ENCODE measurements around the gene PRPF18. TPM values are rescaled to one million over a fixed set of nuclear protein-coding genes. Genes with fewer than 3 reads are reported as not detected.

The PRPF18 gene
- total RNA-seq, 1 experiment from 2014 or later: 18.9 TPM

- intact Hi-C loops (cut with micrococcal nuclease; ENCODE audit: unreplicated experiment): no loop called here
- CTCF ChIA-PET: no interaction called here
- Histone ChIP-seq H3K36me3 (ENCODE audit: low read depth) (no peaks in the 10 kb centered on the region), H3K27me3 (ENCODE audit: insufficient read depth, low read depth) (no peaks in the 10 kb centered on the region), H3K4me3 (no peak overlapping the region), H3K27ac (0 out of 2 replicates have a peak overlapping the region, but pooled peaks have one; percentile 16), H3K9me2 (ENCODE audit: insufficient read depth) (no peaks in the 10 kb centered on the region), H4K20me1 (ENCODE audit: insufficient read depth) (no peaks in the 10 kb centered on the region), H3K9me3 (ENCODE audit: insufficient read depth, low read depth) (no peaks in the 10 kb centered on the region), H3K4me1 (replicated peaks; ENCODE audit: insufficient read depth) (peaks cover 22% of the 10 kb centered on the region), H3K4me2 (no peak overlapping the region), H2AFZ (no peak overlapping the region), H3F3A (ENCODE audit: insufficient read depth, low read depth) (no peaks in the 10 kb centered on the region), H3K79me2 (ENCODE audit: low read depth) (no peaks in the 10 kb centered on the region)
- POLR2A ChIA-PET (ENCODE audit: unreplicated experiment): no interaction called here
- peak in 1 of 2 experiments; percentile 42 for DNase-seq
- BruUV-seq (replicated peaks): no TSS peak
- TF ChIP-seq EZH2 (IDR thresholded peaks at IDR 0.05; ENCODE audit: low read depth) (no peak), CTCF (conservative IDR thresholded peaks at IDR 0.05) (no peak)
Observed at GRCh38 chr10:13630231-13630630, 43.5 kb downstream of the PRPF18 start.

DNA sequence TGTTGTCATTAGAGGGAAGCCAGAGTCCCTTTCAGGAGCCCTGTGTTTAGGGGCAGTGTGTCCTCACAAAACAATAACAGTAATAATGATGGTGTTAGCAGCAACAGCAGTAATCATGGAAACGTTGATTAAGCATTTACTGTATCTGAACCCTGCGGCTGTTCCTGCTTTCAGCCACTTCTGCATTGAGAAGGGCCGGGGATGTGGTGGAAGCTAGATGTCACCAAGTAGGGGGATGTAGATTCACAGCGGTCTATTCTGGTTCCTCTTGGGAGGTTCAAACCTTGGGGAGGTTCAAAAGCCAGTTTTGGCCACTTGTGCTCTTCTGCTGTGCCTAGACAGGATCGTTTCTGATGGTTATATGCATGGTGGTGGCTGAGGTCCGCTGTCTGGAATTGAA is 44.8 kb downstream of the PRPF18 start:
- H3K27ac ChIP-seq: no peak overlapping the region
- no peaks in the 10 kb centered on the region for H3K9me3 ChIP-seq (ENCODE audit: insufficient read depth, low read depth)
- no peak overlapping the region for H2AFZ ChIP-seq
- no peaks in the 10 kb centered on the region for H3F3A ChIP-seq (ENCODE audit: insufficient read depth, low read depth)
- H3K27me3 ChIP-seq (ENCODE audit: insufficient read depth, low read depth): no peaks in the 10 kb centered on the region
- BruUV-seq (replicated peaks): no TSS peak
- no peaks in the 10 kb centered on the region for H3K9me2 ChIP-seq (ENCODE audit: insufficient read depth)
- H3K36me3 ChIP-seq (ENCODE audit: low read depth): no peaks in the 10 kb centered on the region
- ChIA-PET CTCF (interaction anchor here (0.7 kb wide), 1 partner anchor 28 kb away, joined by 3 read pairs; no protein-coding TSS in a partner anchor), POLR2A (ENCODE audit: unreplicated experiment) (no interaction called here)
- no peaks in the 10 kb centered on the region for H3K79me2 ChIP-seq (ENCODE audit: low read depth)
- TF ChIP-seq EZH2 (IDR thresholded peaks at IDR 0.05; ENCODE audit: low read depth) (no peak), CTCF (conservative IDR thresholded peaks at IDR 0.05) (no peak)
- intact Hi-C loops (cut with micrococcal nuclease; ENCODE audit: unreplicated experiment): no loop called here
- no peaks in the 10 kb centered on the region for H4K20me1 ChIP-seq (ENCODE audit: insufficient read depth)
- H3K4me1 ChIP-seq (replicated peaks; ENCODE audit: insufficient read depth): peaks cover 22% of the 10 kb centered on the region
- no peak overlapping the region for H3K4me3 ChIP-seq
- no peak overlapping the region for H3K4me2 ChIP-seq
- DNase-seq: no peak

- no peak for DNase-seq
- no peak overlapping the region for H3K4me2 ChIP-seq
- no peaks in the 10 kb centered on the region for H3K79me2 ChIP-seq (ENCODE audit: low read depth)
- intact Hi-C loops (cut with micrococcal nuclease; ENCODE audit: unreplicated experiment): no loop called here
- ChIA-PET POLR2A (ENCODE audit: unreplicated experiment) (no interaction called here), CTCF (no interaction called here)
- BruUV-seq (replicated peaks): no TSS peak
- H4K20me1 ChIP-seq (ENCODE audit: insufficient read depth): no peaks in the 10 kb centered on the region
- no peaks in the 10 kb centered on the region for H3K36me3 ChIP-seq (ENCODE audit: low read depth)
- H3K9me2 ChIP-seq (ENCODE audit: insufficient read depth): no peaks in the 10 kb centered on the region
- no peak overlapping the region for H2AFZ ChIP-seq
- no peaks in the 10 kb centered on the region for H3K9me3 ChIP-seq (ENCODE audit: insufficient read depth, low read depth)
- H3F3A ChIP-seq (ENCODE audit: insufficient read depth, low read depth): no peaks in the 10 kb centered on the region
- TF ChIP-seq CTCF (conservative IDR thresholded peaks at IDR 0.05) (no peak), EZH2 (IDR thresholded peaks at IDR 0.05; ENCODE audit: low read depth) (no peak)
- H3K4me3 ChIP-seq: no peak overlapping the region
- no peaks in the 10 kb centered on the region for H3K27me3 ChIP-seq (ENCODE audit: insufficient read depth, low read depth)
- H3K27ac ChIP-seq: no peak overlapping the region
- H3K4me1 ChIP-seq (replicated peaks; ENCODE audit: insufficient read depth): peaks cover 26% of the 10 kb centered on the region
Observed at GRCh38 chr10:13632440-13632839, 45.7 kb downstream of the PRPF18 start.

Data from PC-9 (cell line).